Measurements from ENCODE around the gene SAPCD1.
"Not testable (repeated sequence)": the region's sequence is repeated elsewhere in the genome, so short reads cannot be mapped to it uniquely, and the experiment has no call there.

The SAPCD1 gene

DNA sequence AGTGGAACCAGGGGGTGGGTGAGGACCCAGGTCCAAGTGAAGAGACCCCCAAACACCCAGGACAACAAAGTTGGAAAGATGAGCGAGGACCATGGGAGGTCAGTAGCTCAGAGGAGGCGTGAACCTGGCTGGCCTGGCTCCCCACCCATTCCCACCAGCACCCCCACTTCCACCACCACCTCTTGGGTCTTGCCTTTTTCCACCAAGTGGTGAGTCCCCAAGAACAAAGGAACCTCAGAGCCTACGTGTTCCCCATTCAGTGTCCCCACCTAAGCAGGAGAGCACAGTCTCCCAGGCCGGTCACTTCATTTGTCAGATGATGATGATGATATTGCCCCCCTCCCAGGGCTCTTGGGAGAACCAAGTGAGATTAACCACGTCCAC is 15.2 kb downstream of the SAPCD1 start:
- DNase-seq (ENCODE audit: low read depth in 2 of 2): no peak

DNA sequence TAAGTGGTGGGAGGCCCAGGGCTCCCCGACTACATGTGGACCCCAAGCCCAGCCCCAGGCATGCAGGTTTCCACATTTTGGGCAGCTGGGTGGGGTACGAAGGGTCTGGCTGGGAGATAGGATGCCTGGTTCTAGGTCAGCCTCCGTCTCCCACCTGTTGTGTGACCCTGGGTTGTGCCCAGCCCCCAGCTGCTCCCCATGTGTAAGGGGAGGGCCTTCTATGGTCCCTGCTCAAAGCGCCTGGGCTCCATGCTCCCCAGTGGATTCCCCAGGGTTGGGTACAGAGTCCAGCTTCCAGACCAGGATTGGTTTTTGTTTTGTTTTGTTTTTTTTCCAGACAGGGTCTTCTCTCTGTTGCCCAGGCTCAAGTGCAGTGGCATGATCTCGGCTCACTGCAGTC is 15.7 kb downstream of the SAPCD1 start:
- no peak for DNase-seq (ENCODE audit: low read depth in 2 of 2)

DNA sequence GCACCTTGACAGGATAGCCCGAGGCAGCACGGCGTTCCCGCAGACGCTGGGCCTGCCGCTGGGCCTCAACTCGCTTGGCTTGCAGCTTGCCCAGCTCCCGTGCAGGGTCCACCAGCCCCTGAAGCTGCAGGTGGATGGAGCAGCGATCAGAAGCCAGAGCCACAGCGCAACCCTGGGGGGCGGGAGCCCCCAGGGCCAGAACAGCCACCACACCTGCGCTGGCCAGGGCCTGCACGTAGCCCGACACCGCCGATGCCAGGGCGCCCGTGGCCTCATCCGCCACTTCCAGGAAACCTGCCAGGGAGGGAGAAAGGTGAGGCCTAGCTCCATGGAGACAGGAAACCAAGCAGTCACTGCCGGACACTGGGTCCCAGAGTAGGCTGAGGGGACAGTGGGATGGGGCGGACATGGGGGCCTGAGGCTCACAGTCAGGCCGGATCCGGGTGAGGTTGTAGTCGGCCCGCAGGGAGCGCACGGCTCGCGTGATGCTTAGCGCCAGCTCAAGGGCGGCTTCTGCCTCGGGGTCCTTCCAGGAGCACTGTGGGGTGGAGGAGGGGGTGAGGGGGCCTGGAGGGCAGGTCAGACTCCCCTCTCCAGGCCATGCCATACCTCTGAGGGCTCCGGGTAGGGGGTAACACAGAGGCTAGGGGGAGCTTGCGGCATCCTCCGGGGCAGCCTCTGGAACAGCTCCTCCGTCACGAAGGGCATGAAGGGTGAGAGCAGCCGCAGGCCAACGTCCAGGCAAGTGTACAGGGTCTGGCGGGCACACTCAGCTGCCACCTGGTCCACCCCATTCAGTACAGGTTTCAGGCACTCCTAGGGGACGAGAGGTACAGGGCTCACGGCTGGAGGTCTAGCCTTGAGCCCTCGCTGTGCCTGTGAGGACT is 16.8 kb downstream of the SAPCD1 start:
- no peak for DNase-seq (ENCODE audit: low read depth in 2 of 2)

DNA sequence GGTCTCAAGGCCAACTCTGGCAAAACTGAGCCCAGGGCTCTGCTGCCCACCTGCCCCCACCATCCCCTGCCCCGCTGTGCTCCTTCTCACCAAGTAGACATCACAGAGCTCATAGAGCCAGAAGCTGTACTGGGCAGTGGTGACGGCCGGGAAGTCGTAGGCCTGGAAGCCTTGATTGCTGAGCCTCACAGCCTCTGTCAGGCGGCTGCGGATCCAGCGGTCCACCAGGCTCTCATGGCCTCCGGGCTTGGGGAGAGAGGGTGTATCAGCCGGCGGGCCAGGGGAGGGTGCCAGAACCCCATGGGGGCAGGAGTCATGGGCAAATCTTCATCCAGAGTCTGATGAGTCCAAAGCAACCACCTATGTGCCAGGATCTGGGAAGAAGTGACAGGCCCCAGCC is 17.5 kb downstream of the SAPCD1 start:
- no peak for DNase-seq (ENCODE audit: low read depth in 2 of 2)

DNA sequence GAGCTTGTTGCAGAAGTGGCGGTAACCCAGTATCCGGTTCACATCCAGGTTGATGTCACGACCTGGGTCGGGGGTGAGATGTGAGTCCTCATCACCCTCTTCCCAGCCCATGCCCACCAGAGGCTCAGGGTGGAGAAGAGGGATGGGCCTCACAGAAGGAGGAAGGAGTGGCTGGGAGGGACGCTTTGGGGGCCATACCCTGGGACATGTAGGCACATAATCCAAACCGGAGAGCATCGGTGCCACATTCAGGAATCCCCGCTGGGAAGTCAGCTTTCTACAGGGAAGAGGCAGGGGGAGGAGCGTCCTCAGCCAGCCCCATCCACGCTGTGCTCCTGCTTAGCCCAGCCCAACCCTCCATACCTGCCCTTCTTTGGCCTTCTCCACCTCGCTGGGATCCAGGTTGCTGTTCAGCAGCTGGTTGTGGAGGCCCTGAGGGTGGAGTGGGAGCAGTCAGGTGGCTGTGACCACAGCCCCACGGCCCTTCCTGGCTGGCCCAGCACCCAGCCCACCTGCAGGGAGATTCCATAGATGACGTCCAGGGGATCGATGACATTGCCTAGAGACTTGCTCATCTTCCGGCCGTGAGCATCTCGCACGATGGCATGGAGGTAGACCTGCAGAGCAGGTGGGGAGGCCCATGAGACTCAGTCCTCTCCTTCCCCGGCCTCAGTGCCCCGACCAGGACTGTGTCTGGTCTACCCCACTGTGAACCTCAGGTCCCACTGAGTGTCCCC is 18.2 kb downstream of the SAPCD1 start:
- no peak for DNase-seq (ENCODE audit: low read depth in 2 of 2)

DNA sequence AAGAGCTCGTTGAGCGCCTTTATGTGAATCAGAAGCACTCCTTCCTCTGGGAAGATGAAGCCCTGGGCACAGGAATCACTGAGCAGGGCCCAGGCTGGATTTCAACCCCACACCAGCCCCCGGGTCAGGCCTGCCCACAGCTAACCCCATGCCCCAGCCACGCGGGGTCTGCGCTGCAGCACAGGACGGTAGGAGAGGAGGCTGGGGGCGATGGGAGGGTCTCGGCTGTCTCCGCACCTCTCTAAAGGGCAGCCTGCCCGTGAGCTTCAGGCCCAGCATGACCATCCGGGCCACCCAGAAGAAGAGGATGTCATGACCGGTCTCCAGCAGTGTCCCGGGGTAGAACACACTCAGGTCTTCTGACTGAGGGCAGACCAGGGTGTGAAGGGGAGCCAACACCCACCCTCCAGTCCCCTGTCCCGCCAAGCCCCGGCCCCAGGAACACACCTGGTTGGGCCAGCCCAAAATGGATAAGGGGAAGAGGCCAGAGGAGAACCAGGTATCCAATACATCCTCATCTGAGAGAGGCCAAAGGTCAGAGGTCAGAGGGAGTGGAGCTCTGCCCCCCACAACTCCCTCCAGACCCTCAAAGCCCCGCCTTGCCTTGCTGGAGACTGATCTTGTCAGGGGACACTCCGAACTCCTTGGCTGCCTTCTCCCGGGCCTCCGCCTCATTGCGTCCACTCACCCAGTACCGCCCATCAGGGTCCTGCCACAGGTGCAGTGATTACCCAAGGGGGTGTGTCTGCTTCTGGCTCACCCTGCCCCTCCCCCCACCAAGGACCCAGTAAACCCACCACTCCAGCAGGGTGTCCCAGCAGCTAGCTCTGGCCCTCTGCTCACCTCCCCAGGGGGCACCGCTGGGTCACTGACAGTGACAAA is 19.0 kb downstream of the SAPCD1 start:
- DNase-seq (ENCODE audit: low read depth in 2 of 2): no peak

DNA sequence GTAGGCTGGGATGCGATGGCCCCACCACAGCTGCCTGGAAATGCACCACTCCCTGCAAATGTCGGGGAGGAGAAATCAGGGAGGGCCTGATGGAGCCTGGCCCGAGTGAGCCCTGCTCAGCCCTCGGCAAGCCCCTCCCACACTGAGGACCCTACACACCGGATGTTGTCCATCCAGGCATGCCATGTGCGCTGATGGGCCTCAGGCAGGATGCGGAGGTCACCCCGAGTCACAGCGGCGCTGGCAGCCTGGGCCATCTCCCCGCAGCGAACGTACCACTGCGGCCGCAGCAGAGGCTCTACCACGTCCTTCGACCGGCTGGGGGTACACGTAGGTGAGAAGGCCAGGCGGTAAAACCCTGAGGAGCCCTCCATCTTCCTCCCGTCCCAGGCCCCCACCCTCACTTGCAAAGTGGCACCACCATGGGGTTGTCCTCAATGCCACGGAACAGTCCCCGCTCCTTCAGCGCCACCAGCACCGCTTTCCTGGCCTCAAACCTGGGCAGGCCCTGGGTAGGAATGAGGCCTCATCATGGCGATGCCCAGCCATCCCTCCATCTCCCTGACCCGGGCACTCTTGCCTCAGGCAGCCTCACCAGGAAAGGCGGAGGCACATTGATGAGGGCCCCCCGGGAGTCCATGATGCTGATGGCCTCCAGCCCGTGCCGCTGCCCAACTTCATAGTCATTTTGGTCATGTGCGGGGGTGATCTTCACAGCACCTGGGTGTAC is 19.8 kb downstream of the SAPCD1 start:
- no peak for DNase-seq (ENCODE audit: low read depth in 2 of 2)

DNA sequence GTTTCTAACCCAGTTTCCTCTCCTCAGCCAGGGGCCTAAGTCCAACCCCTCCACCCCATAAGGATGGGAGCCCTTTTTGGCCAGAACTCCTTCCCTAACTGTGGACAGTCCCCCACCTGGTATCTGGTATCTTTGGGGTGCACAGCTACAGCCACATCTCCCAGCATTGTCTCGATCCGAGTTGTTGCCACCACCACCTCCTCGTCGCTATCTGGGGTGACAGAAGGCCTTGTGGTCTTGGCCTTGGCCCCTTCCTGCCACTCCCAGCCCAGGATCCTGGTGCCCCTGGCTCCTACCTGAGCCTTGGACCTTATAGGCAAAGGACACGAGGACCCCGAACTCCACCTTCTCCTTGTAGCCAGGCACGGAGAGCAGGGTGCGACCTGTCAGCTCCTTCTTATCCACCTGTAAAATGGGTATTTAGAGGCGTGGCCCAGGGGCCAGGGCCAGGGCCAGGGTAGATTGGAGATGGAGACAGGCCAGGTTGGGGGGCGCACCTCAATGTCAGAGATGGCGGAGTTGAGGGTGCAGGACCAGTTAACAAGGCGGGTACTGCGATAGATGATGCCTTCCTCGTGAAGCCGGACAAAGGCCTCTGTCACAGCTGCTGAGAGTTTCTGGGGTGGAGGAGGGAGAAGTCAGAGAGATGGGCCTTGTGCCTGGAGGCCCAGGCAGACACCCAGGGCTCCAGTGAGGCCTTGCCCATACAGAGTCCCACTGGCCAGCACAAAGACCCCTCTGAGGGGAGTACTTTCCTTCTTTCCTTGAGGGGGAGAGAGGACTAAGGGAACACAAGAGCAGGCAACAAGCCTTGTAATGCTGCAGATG is 21.9 kb downstream of the SAPCD1 start:
- DNase-seq (ENCODE audit: low read depth in 2 of 2): no peak

DNA sequence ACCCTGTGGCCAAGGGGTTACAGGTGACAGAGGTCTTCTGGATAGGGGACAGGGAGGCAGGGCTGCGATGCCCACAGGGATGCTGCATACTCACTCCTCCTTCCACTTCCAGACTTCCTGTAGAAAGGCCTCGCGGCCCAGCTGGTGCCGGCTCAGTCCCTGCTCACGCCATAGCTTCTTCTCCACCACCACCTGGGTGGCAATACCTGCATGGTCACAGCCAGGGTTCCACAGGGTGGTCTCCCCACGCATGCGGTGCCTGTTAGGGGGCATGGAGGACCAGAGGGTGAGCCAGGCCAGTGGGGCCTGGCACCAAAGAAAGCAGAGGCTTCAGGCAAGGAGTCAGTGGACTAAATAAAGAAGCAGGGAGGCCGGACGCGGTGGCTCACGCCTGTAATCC is 23.0 kb downstream of the SAPCD1 start:
- no peak for DNase-seq (ENCODE audit: low read depth in 2 of 2)

DNA sequence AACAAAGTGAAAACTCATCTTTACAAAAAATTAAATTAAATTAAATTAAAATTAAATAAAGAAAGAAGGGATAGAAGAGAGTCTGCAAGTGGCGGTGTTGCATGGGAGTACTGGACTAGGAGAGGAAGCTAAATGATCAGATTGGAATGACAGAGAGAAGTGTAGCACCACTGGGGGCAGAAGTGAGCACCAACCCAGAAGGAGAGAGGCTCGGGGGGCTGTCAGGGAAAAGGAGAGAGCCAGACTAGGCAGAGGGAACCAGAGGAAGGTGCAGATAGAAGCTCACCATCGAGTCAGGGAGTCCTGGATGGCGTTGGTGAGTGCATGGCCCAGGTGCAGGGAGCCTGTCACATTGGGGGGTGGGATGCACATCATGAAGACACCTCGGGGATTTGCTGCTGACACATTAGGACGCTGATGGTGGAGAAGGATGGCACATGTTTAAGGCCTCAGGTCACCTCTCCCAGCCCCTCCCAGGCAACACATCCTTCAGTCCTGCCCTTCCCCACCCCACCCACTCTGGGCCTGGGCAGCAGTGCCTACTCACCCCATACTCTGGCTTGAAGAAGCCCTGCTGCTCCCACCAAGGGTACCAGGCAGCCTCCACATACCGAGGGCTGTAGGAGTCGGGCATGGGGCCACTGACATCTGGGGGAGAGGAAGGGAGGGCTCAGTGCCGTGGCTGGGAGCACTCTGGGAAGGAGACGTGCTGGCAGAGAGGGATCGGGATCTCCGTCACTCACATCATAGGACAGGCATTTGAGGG is 29.1 kb downstream of the SAPCD1 start:
- no peak for DNase-seq (ENCODE audit: low read depth in 2 of 2)

DNA sequence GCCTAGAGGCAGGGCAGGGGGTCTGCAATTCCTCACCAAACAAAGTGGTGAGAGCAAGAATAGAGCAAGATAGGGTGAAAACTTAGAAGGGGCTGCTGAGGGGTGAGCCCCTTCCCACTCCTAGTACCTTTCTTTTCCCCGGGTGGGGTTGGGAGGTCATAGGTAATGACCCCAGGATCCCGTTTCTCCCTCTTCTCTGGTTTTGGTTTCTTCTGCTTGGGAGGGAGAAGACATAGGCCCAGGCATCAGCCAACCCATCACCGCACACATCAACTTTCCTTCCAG is 29.6 kb downstream of the SAPCD1 start:
- DNase-seq (ENCODE audit: low read depth in 2 of 2): no peak

DNA sequence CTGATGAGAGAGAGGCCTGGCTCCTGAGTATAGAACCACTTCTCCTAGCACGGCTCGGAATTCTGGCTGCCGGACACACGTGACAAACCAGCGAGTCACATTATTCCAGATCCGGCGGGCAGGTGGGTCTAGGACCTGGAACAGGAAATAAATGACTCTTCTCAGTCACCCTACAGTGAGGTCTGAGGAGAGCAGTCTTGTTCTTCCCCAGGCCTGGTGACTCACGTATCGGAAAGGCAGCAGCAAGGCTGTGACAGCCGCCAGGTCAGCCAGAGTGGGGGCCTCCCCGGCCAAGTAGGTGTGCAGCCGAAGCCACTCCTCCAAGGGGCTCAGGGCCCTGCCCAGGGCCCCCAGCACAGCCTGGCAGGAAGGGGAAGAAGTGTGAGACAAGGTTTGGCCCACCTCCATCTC is 30.3 kb downstream of the SAPCD1 start:
- DNase-seq (ENCODE audit: low read depth in 2 of 2): no peak

DNA sequence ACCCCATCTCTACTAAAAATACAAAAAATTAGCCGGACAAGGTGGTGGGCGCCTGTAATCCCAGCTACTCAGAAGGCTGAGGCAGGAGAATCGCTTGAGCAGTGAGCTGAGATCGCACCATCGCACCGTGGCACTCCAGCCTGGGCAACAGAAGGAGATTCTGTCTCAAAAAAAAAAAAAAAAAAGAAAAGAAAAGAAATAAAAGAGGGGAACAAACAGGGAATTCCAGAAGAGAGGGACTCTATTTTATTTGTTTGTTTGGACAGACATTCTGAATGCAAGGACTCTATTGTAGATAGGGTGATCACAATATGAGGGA is 31.4 kb downstream of the SAPCD1 start:
- DNase-seq (ENCODE audit: low read depth in 2 of 2): not testable (repeated sequence)

DNA sequence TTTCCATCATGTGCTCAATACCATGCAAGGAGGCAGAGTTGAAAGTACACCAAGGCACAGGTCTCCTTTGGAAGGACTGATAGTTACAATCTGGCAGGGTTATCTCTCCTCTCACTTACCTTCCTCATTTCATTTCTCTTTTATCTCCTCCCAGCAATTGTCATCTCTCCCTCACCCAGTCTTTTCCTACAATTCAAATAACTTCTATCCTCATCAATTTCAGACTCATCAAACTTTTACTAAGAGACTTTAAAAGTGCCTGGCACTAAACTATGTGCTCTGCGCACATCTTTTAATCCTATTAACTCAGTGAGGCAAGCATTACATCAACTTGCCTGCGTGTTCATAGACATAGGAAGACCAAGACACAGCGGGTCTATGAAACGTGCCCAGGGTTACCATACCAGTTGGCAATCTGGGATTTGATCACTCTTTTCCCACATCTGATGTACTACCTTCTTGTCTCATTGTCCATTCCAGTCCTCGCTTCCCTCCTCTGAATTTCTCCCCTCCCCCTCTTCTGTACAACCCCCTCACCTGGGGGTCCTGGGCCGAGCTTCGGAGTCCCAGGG is 31.9 kb downstream of the SAPCD1 start:
- DNase-seq (ENCODE audit: low read depth in 2 of 2): no peak

DNA sequence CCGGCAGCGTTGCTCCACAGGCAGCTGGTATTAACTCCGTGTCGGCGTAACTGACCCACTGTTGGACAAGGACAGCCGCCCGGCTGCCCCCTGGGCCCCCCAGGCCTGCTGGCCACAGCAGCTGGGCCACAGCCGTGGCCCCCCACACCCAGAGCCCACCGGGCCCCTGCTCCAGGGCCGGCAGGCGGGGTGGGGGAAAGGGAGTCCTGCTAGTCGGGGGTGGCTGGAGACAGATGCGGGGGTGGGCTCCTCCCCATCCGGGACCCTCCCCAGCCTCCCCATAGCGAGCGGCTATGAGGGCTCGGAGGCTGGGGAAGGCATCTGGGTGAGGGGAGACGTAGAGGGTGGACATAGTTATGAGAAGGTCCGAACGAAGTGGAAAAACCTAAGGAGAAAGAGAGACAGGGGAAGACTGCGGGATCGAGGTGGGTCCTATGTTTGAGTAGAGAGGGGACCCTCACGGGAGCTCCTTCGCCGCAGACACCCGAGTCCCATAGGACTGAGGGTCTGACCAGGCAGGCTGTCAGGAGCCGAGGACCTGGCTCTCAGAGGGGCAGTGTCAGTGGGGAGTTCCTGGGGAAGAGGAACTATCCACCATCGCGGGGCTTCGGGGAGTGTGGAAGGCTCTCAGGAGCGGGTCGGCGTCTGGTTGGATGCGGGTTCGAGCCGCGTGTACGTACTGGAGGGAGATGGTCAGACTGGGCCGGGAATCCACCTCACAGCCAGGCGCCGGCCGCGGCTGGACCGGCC is 32.6 kb downstream of the SAPCD1 start:
- DNase-seq (ENCODE audit: low read depth in 2 of 2): no peak

DNA sequence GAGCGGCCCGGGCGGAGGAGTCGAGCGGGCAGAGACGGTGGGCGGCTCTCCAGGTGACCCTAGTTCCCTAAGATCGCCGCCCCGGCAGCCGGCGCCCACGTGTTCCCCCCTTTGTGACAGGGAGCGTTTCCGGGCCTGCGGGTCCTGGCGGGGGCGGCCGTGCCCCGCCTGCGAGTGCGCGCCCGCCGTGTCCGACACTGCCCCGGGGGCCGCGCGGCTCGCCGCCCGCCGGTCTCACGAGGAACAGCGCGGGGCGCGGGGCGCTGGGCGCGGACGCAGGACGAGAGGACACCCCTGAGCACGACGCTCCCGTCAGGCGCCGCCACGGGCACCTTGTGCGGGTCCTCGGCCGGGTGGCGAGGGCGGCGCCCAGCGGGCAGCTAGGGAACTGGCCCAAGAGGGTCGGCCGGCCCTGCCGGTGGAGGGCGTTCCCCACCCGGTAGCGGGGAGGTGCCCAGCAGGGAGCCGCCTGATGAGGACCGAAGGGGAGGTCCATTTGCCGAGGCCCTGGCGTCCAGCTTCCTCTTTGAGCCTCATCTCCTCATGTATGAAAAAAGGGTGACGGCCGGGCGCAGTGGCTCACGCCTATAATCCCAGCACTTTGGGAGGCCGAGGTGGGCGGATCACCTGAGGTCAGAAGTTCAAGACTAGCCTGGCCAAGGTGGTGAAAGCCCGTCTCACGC is 33.3 kb downstream of the SAPCD1 start, which contains the start of gene VARS1:
VARS1 (minus strand) TSS at position 137 of the 683 bp plus-strand sequence. CDS start 535 bp downstream, outside the sequence.
- peak; percentile 64 to 66 for DNase-seq (ENCODE audit: low read depth in 2 of 2)

DNA sequence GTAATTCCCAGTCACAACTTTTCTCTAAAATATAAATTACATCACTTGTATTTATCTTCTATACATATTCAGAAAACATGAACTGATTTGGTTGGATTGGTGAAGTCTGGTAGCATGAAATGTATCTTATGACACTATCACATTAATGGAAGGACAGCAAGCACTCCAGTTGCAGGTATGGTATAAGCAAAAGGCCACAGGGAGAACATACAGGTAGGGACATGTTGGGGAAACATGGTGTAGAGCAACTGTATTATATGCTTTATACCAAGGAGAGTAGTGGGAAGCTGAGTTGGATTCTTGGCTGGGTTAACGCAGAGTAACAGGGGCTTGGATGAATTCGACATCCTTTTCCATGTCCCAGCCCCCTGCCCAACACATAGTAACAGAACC is 34.5 kb downstream of the SAPCD1 start:
- no peak for DNase-seq (ENCODE audit: low read depth in 2 of 2)

DNA sequence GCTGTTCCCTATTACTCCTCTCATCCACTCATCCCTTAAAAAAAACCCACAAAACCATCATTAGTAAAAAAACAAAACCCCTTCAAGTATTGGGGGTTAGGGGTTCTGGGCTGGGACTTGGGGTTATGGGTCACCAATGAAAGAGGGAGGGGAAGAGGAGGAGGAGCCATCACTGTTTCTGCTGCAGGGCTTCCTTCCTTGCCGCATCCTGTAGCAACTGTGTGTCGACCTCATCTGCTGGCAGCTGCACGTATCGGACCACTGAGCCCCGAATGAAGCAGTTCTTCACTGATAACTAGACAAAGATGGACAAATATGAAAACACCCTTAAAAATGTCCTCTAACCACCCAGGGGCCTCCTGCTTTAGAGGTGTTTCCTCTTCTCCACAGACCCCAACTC is 35.1 kb downstream of the SAPCD1 start:
- DNase-seq (ENCODE audit: low read depth in 2 of 2): no peak
